Skeletal muscle cell (primary cell): ENCODE measurements around the gene TFB2M.
"Not testable (repeated sequence)": the region's sequence is repeated elsewhere in the genome, so short reads cannot be mapped to it uniquely, and the experiment has no call there.

ENCODE experiments used
- DNase-seq: peaks from one replicate; pipeline ENCODE4 v3.0.0-alpha.2; 2010; ENCODE audit warnings: low read depth
- H3K4me3 ChIP-seq: 2 replicates; pipeline ENCODE4 v1.5.1; 2011; ENCODE audit warnings: low read depth, mild to moderate bottlenecking, control low read depth, low read length, moderate library complexity

Gene TFB2M

GRCh38 chr1:246560833-246561232 is 5.2 kb downstream of the TFB2M start:
- DNase-seq, H3K4me3 ChIP-seq: not testable (repeated sequence)

DNA sequence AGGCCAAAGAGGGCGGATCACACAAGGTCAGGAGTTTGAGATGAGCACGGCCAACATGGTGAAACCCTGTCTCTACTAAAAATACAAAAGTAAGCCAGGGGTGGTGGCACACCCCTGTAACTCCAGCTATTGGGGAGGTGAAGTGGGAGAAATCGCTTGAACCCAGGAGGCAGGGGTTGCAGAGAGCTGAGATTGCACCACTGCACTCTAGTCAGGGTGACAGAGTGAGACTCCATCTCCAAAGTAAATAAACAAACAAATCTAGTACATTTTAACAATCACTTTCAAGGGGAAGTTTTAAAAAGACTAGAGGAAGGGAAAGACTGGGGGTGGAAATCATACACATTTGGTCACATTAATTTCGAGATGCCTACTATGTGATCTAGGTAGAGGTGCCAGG is 6.8 kb downstream of the TFB2M start:
- no peak overlapping the region for H3K4me3 ChIP-seq
- DNase-seq = no peak

- H3K4me3 ChIP-seq = no peak overlapping the region
- DNase-seq = no peak
Measured at GRCh38 chr1:246558041-246558440, 8.0 kb downstream of the TFB2M start.

DNA sequence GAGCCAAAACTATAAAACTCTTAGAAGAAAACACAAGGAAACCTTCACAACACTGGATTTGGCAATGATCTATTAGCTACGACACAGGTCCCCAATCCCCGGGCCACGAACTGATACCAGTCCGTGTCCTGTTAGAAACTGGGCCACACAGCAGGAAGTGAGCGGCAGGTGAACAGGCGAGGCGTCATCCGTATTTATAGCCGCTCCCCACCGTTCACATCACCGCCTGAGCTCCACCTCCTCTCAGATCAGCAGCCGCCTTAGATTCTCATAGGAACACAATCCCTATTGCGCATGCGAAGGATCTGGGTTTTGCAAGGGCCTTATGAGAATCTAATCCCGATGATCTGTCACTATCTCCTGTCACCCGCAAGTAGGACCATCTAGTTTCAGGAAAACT is 11.9 kb downstream of the TFB2M start:
- DNase-seq = no peak

GRCh38 chr1:246552110-246552509 is 14.0 kb downstream of the TFB2M start:
- no peak overlapping the region for H3K4me3 ChIP-seq
- no peak for DNase-seq

More for the DNA sequence above, 11.9 kb downstream of the TFB2M start:
- H3K4me3 ChIP-seq = no peak overlapping the region

GRCh38 chr1:246550402-246550801 is 15.7 kb downstream of the TFB2M start:
- DNase-seq = no peak
- H3K4me3 ChIP-seq = no peak overlapping the region

DNA sequence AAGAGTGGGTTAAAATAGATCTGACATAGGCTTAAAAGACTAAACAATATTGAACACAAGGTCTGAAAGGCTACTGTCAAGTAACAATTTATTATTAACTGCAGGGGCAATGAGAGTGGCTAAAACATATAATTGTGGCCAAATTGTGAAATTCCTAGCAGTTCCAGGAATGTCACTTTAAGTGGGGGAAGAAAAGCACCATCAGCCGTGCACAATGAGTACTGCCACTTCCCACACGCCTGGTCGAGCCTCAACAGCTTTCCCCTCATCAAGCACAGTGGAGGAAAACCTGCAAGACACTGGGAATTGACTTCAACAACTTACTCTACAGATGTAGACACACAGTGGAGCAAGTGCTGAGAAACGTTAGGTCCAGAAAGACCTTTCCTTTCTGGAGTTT is 16.4 kb downstream of the TFB2M start:
- no peak for DNase-seq
- no peak overlapping the region for H3K4me3 ChIP-seq

DNA sequence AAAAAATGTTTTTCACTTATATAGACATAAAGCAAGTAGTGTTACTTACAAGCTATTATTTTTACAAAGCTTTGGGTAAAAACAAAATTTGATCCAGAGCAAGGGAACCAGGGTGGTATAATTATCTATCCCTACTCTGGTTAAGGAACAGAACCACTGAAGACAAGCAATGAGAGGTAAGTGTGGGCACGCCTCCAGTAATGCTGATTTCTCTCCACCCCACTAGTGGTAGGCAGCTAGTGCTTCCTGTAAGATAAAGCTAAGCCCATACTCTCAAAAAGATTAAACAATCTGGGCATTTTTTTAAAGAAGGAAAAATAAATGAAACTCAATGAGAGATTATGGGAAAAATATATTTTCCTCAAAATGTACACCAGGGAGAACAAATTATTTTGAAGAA is 22.1 kb downstream of the TFB2M start:
- H3K4me3 ChIP-seq = no peak overlapping the region
- DNase-seq = no peak

GRCh38 chr1:246540738-246541491 is 25.1 kb downstream of the TFB2M start:
- H3K4me3 ChIP-seq = no peak overlapping the region
- no peak for DNase-seq

DNA sequence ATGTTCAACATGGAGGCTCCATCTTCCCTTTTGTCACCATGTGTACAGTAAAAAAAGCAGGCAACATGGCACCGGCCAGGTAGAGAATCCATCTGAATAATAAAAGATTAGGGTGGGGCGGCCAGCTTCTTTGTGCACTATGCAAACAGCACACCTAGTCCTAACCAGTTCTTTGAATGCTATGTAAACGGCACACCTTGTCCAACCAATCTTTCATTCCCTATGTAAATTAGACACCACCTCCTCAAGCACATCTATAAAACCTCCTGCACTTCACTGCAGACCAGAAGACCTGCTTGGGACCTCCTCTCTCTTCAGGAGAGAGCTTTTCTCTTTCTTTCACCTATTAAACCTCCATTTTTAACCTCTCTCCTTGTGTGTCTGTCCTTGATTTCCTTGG is 28.2 kb downstream of the TFB2M start:
- no peak overlapping the region for H3K4me3 ChIP-seq
- no peak for DNase-seq

DNA sequence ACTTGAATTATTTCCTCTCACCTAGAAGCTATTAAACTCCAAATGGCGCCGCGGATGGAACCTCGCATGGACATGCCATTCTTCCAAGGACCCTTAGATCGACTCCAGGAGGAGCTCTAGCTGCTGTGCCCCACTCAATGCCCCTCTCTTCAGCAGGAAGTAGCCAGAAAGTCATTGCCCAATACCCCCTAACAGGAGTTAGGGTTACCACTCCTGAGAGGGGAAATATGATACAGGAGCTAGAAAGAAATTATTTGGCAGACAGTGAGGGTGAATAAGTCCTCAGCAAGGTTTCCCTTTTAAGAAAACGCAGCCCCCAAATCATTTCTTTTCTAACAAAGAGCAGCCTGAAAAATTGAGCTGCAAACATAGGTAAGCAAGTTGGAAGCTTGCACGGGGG is 28.6 kb downstream of the TFB2M start:
- no peak overlapping the region for H3K4me3 ChIP-seq
- no peak for DNase-seq

GRCh38 chr1:246534114-246534513 is 31.9 kb downstream of the TFB2M start:
- H3K4me3 ChIP-seq = no peak overlapping the region
- DNase-seq = no peak

DNA sequence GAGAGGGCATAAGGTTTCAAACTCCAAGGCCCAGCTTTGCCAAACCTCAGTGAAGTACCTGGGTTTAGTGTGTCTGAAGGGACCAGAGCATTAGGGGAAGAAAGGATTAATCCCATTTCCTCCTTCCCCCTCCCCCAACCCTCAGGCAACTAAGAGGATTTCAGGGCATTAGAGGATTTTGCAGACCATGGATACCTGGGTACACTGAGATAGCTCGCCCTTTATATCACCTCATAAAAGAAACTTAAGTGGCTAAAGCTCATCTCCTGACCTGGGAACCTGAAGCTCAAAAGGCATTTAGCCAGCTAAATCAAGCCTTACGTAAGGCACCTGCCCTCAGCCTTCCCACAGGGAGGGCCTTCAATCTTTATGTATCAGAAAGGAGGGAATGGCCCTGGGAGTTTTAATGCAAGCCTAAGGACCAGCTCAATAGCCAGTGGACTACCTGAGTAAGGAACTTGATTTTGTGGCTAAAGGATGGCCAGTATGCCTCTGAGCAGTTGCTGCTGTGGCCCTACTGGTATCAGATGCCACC is 32.6 kb downstream of the TFB2M start:
- no peak for DNase-seq
- no peak overlapping the region for H3K4me3 ChIP-seq

DNA sequence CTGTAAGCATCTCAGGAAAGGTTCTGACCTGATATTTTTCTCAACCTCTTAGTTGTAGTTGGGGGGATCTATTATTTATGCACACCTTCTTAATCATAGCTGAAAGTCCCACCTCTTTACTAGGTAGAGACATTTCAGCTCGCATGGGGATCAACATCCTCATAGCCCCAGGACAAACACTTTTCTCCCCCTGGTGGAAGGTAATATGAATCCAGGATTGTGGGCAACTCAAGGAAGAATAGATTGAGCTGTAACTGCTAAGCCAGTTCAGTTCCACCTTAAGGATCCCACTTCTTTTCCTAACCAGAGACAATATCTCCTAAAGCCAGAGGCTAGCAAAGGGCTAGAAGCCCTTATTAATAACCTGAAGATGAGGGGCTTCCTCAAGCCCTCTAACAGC is 33.5 kb downstream of the TFB2M start:
- H3K4me3 ChIP-seq = no peak overlapping the region
- DNase-seq = no peak

DNA sequence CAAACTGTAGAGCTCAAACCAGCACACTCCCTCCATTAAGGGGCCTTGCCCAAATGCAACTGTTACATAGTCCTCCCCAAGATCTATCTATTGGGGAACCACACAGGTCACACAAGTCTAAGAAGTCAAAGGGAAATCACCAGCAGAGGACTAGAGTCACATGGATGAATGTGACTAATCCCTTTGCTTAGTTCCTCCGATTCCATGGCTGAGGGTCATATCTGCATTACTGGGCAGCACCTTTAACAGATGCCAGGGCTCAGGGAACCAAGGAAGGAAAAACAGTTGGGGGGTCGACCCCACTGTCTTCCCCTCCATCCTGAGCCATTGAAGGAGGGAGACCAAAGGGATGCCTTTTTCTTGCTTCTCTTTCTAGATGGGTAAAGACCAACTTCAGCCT is 35.6 kb downstream of the TFB2M start:
- H3K4me3 ChIP-seq = no peak overlapping the region
- no peak for DNase-seq

DNA sequence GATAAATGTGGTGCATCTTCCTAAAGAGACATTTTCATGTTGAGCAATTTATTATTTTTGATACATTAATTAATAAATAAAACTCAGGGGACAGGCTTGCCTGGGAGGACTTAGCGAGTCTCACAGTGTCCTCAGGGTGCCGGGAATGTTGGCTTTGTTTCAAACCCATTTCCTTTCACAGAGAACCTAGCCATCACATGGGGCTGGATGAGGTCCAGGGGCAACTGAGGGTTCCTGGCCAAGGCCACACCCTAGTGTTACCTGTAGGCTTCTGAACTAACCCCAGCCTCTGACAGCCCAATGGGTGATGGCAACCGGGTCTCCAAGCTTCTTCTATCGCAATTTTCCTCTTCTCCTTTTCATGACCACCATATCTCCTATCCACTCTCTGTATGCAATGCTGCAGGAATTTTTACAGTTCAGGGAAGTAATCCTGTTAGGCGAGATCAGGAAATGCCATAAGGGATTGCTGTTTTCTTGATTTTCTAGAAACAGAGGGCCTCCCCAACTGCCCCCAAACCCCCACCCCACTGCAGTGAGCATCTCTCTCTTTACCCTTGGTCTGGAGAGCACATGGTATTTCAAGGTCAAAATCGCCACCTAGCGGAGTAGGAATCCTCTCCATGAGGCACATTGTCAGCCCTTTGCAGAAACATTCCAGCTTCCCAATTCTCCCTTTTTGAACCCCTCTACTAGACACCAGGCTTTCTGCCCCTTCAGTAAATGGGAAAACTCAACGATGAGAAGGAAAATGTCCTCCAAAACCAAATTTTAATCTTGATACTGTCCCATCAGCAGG is 36.9 kb downstream of the TFB2M start:
- no peak for DNase-seq

GRCh38 chr1:246527402-246528088 is 38.5 kb downstream of the TFB2M start:
- DNase-seq = no peak
- H3K4me3 ChIP-seq = no peak overlapping the region

More for the DNA sequence above, 36.9 kb downstream of the TFB2M start:
- H3K4me3 ChIP-seq = no peak overlapping the region

GRCh38 chr1:246526915-246527314 is 39.1 kb downstream of the TFB2M start:
- no peak for DNase-seq
- no peak overlapping the region for H3K4me3 ChIP-seq

DNA sequence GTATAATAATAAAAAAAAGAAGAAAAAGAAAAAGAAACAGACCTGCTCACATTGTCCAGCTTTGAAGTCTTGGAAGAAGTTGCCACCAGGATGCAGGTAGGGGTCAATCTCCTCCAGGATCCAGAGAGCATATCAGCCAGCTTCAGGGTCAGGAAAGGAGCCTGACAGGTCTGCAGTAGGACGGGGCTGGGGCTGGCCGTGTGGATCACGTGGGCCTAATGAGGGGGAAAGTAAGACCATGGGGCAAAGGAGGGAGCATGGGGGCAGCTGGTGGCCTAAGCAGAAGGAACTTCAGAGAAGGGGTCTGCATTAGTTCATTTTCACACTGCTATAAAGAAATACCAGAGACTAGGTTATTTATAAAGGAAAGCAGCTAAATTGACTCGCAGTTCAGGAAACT is 39.7 kb downstream of the TFB2M start:
- no peak for DNase-seq
- no peak overlapping the region for H3K4me3 ChIP-seq

DNA sequence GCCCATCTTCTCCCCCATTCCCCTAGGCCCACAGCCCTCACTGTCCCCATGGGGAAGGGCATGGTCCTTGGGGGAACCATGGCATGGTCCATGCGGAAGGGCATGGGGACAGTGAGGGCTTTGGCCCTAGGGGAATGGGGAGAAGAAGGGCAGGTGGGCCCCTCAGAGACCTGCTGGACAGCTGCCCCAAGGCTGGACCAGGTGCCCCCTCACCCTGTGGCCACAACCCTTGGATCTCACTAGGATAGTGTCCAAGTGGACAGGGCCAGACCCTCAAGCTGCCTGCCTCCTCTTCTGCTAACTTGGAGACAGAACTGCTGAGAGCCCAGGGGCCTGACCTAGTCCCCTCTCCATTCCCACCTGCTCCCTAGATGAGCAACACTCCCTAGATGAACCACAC is 46.5 kb downstream of the TFB2M start:
- H3K4me3 ChIP-seq = no peak overlapping the region

More for the DNA sequence above, 46.5 kb downstream of the TFB2M start:
- no peak for DNase-seq
